Endothelial cell (in vitro differentiated cells): ENCODE data around the gene ITPRIPL2. TPM values are rescaled to one million over a fixed set of nuclear protein-coding genes. Genes with fewer than 3 reads are reported as not detected.
A peak's percentile ranks its signal among the peaks of the same experiment; 100 is the strongest.

Experiments
- DNase-seq: peaks from one replicate; pipeline ENCODE4 v3.0.0; 2021; ENCODE audit warnings: low spot score
- H3K27ac Mint-ChIP-seq: one replicate; pipeline ENCODE4 v1.8.0; 2021; ENCODE audit warnings: mixed read lengths, inconsistent platforms; ENCODE audit not compliant: unreplicated experiment
- H3K27me3 Mint-ChIP-seq: one replicate; pipeline ENCODE4 v1.8.0; 2021; ENCODE audit warnings: mild to moderate bottlenecking, moderate library complexity, mixed read lengths, inconsistent platforms; ENCODE audit not compliant: unreplicated experiment
- H3K36me3 Mint-ChIP-seq: one replicate; pipeline ENCODE4 v1.8.0; 2021; ENCODE audit warnings: mild to moderate bottlenecking, low read depth, mixed read lengths, inconsistent platforms; ENCODE audit not compliant: unreplicated experiment
- H3K4me1 Mint-ChIP-seq: one replicate; pipeline ENCODE4 v1.8.0; 2021; ENCODE audit warnings: mild to moderate bottlenecking, mixed read lengths, inconsistent platforms; ENCODE audit not compliant: unreplicated experiment
- H3K4me3 Mint-ChIP-seq: one replicate; pipeline ENCODE4 v1.8.0; 2021; ENCODE audit warnings: mild to moderate bottlenecking, mixed read lengths, inconsistent platforms; ENCODE audit not compliant: unreplicated experiment
- H3K9me3 Mint-ChIP-seq: one replicate; pipeline ENCODE4 v1.8.0; 2021; ENCODE audit warnings: mixed read lengths, inconsistent platforms; ENCODE audit not compliant: unreplicated experiment
- total RNA-seq: library from RNA; stranded (reverse); fragmentation: NEBNext Ultra II Directional; extraction: Animal tissue kit (Norgen Biotek cat#: 25700); gene quantifications from one replicate; pipeline ENCODE4 v1.2.1, GENCODE V29; 2021; ENCODE audit not compliant: unreplicated experiment
- TF ChIP-seq, protein P1 (sequence below): fragments of 200-600 bp; sonication (generic); IDR thresholded peaks from one replicate; pipeline ENCODE4 v1.5.0; 2021; ENCODE audit warnings: antibody characterized with exemption; ENCODE audit not compliant: unreplicated experiment

Gene ITPRIPL2
- total RNA-seq, 1 donor from 2014 or later, result 65.1 TPM

DNA sequence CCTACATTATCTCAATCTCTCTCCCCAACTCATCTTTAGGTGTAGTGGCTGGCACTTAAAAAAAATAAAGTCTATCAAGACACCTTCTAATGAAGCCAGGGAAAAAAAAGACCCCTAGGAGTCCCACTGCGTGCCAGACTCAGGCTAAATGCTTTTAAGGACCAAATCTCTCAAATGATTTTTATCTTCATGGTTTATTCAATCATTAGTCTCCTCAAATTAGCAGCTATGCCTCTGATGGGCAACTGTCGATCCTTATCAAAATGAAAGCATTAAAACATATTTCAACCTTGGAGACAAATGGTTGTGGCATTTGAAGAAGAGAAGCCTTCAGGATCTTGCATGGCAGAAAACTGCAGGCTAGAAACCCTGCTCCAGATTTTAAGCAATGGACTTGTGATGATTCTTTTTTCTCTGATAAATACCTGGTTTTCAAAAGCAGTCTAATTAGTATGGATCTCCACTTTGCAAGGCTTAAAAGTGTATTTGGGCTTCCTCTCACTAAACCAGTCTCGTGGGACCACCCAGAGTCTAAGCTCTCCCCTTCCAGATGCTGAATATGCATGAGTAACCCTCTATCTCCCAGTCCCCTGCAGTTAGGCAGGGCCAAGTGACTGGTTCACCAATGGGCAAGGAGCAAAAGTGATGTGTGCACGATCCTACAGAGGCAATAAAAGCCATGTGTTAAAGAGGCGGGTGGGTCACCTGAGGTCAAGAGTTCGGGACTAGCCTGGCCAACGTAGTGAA lies 14.9 kb downstream of the ITPRIPL2 start:
- TF ChIP-seq, protein P1, sequence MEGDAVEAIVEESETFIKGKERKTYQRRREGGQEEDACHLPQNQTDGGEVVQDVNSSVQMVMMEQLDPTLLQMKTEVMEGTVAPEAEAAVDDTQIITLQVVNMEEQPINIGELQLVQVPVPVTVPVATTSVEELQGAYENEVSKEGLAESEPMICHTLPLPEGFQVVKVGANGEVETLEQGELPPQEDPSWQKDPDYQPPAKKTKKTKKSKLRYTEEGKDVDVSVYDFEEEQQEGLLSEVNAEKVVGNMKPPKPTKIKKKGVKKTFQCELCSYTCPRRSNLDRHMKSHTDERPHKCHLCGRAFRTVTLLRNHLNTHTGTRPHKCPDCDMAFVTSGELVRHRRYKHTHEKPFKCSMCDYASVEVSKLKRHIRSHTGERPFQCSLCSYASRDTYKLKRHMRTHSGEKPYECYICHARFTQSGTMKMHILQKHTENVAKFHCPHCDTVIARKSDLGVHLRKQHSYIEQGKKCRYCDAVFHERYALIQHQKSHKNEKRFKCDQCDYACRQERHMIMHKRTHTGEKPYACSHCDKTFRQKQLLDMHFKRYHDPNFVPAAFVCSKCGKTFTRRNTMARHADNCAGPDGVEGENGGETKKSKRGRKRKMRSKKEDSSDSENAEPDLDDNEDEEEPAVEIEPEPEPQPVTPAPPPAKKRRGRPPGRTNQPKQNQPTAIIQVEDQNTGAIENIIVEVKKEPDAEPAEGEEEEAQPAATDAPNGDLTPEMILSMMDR, result no peak
- H3K4me1 Mint-ChIP-seq, result peaks cover 37% of the 10 kb centered on the region
- DNase-seq, result no peak
- H3K4me3 Mint-ChIP-seq, result no peak overlapping the region
- H3K9me3 Mint-ChIP-seq, result no peaks in the 10 kb centered on the region
- peaks cover 12% of the 10 kb centered on the region for H3K27me3 Mint-ChIP-seq
- H3K36me3 Mint-ChIP-seq, result peaks cover 9% of the 10 kb centered on the region
- H3K27ac Mint-ChIP-seq, result no peak overlapping the region

DNA sequence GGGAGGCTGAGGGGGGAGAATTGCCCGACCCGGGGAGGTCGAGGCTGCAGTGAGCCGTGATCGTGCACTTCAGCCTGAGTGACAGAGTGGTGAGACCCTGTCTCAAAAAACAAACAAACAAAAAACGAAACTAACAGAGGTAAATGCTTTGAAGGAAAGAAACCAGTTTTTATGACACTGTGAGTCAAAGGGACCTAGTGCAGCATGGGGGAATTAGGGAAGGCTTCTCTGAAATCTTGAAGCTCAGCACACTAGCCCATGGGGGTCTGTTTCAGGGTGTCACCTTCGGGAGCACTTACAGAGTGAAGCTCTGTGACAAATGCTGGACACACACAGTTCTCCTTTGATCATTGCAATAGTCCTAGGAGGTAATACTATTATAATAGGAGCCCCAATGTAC lies 16.6 kb downstream of the ITPRIPL2 start:
- Mint-ChIP-seq H3K4me3 (no peak overlapping the region), H3K9me3 (no peaks in the 10 kb centered on the region), H3K4me1 (peaks cover 40% of the 10 kb centered on the region), H3K27ac (peak overlapping the region; percentile 100), H3K27me3 (peaks cover 12% of the 10 kb centered on the region), H3K36me3 (peaks cover 4% of the 10 kb centered on the region)
- TF ChIP-seq, protein P1, result no peak
- no peak for DNase-seq

DNA sequence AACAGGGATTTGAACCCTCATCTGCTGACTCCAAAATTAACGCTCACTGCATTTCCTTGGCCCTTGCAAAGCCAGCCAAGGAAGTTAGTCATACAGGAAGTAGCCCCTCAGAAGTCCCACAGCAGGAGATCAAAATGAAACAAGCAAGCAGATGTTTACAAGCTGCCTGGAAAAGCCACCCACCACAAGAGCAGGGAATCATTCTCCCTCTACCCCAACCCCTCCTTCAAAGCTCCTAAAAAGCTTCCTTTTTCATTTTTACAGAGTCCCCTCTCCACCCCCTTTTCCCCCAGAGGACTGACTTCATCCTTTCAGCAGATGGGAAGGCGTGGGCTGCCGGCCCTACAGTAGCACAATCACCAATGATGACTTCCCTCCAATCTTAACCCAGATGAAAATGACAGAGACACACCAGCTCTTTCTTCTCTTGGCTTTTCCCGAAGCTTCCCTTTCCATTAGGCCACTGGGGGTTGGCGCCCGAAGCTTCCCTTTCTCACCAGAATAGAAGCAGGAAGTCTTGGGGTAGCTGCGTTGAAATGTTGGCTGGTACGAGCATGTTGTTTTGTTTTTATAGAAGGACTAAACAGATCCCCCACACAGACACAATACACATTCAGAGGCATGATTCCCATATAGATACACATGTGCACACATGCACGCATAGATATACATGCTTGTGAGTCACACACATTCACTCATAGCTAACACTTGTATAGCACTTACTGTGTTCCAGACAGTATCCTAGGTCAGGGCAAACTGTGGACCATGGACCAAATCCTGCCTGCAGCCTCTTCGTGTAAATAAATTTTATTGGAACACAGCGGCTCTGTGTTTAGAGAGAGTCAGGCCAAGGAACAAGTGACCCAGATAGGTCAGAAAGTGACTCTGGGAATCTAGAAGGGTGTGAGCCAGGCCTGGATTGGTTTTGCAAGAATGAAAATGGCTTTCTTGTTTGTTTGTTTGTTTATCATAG lies 17.4 kb downstream of the ITPRIPL2 start:
- peaks cover 46% of the 10 kb centered on the region for H3K4me1 Mint-ChIP-seq
- peak; percentile 16 for DNase-seq

DNA sequence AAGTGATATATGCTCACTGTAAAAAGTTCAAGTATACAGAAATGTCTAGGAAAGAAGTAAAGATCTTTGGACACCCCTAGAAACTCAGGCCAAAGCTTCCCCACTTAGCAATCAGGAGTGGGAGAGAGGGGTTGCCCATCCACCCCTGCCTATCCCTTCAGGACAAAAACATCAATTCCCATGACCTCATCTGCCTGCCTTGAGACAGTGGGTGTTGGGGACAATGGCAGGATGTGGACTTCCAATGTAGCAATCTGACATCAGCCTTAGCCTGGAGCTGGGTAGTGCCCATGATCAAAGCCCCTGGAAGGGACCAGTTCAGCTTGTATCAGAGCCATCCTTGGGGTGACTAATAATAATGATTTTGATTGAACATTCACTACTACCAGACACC lies 18.1 kb downstream of the ITPRIPL2 start:
- Mint-ChIP-seq H3K9me3 (no peaks in the 10 kb centered on the region), H3K27me3 (peaks cover 12% of the 10 kb centered on the region), H3K4me3 (no peak overlapping the region), H3K4me1 (peaks cover 51% of the 10 kb centered on the region), H3K27ac (peak overlapping the region; percentile 100), H3K36me3 (peaks cover 4% of the 10 kb centered on the region)
- DNase-seq, result peak; percentile 45
- TF ChIP-seq, protein P1, result no peak

More for the DNA sequence above, 17.4 kb downstream of the ITPRIPL2 start:
- peak overlapping the region; percentile 100 for H3K27ac Mint-ChIP-seq
- peak overlapping the region; percentile 49 for H3K4me3 Mint-ChIP-seq
- TF ChIP-seq, protein P1, result no peak
- H3K9me3 Mint-ChIP-seq, result no peaks in the 10 kb centered on the region
- H3K27me3 Mint-ChIP-seq, result peaks cover 12% of the 10 kb centered on the region
- H3K36me3 Mint-ChIP-seq, result peaks cover 4% of the 10 kb centered on the region
